Adrenal gland (tissue), 12 donors: ENCODE measurements around the gene CDKAL1. TPM values are rescaled to one million over a fixed set of nuclear protein-coding genes. Genes with fewer than 3 reads are reported as not detected.

Experiments used
- DNase-seq, 7 donors: peaks; one replicate each; pipeline ENCODE4 v3.0.0-alpha.2; 2019 to 2020
- H3K27ac ChIP-seq, 5 donors: fragments of 200-600 bp; sonication (generic) in 4 of 5; 1 replicate in 3 of 5; 2 replicates in 2 of 5; pipeline versions ENCODE4 v1.5.1 to v1.8.0; 2016 to 2020; ENCODE audit warnings: mild to moderate bottlenecking in 1 of 5
- H3K27me3 ChIP-seq: fragments of 200-600 bp; 2 replicates; pipeline ENCODE4 v1.8.0; 2021
- H3K36me3 ChIP-seq, 2 donors: fragments of 200-600 bp; replicated peaks in 1 of 2; 1 replicate in 1 of 2; 2 replicates in 1 of 2; pipeline versions ENCODE4 v1.5.1 to v1.8.0; 2018 to 2022
- H3K4me1 ChIP-seq, 2 donors: fragments of 200-600 bp; replicated peaks in 1 of 2; 1 replicate in 1 of 2; 2 replicates in 1 of 2; pipeline versions ENCODE4 v1.5.1 to v1.8.0; 2018 to 2021
- H3K4me3 ChIP-seq, 4 donors: fragments of 200-600 bp; sonication (generic) in 3 of 4; one replicate each; pipeline ENCODE4 v1.5.1; 2016 to 2018
- H3K9me3 ChIP-seq, 3 donors: fragments of 200-600 bp; sonication (generic) in 1 of 3; replicated peaks in 1 of 3; 1 replicate in 2 of 3; 2 replicates in 1 of 3; pipeline versions ENCODE4 v1.5.1 to v1.8.0; 2016 to 2021
- CTCF ChIP-seq, 6 experiments: fragments of 450-650 bp in 4 of 6; fragments of 200-600 bp in 2 of 6; sonication (generic) in 1 of 6; IDR thresholded peaks; 1 replicate in 5 of 6; 2 replicates in 1 of 6; pipeline versions ENCODE4 v1.5.1 to v1.8.0; 2016 to 2021; ENCODE audit warnings: antibody characterized with exemption in 6 of 6, mild to moderate bottlenecking in 2 of 6, moderate library complexity in 1 of 6
- POLR2A ChIP-seq, 2 donors: fragments of 450-650 bp; IDR thresholded peaks; one replicate each; pipeline ENCODE4 v1.6.1; 2017; ENCODE audit warnings: antibody characterized with exemption in 2 of 2, mild to moderate bottlenecking in 2 of 2, moderate library complexity in 1 of 2
- WGBS, 4 donors: extraction: QIAGEN DNeasy Blood & Tissue Kit in 2 of 4; methylation state at CpG; one replicate each; pipeline versions ENCODE4 v1.1.5 to v1.1.7; 2013 to 2017; 5-methylcytosine and 5-hydroxymethylcytosine counted together
- intact Hi-C, 2 donors: fragments of 100-400 bp; cut with DNase I; formaldehyde crosslinking; loops; one replicate each; pipeline versions ENCODE4 v1.14.1 to v1.15.0; 2022 to 2023
- polyA plus RNA-seq, 3 donors: library from polyadenylated mRNA; stranded (reverse); fragments of 200-250 nt in 2 of 3; fragments of 350-450 nt in 1 of 3; fragmentation: Illumina TruSeq in 1 of 3; extraction: RNeasy Lipid Tissue Mini Kit (QIAGEN cat#74804) in 1 of 3; gene quantifications; one replicate each; pipeline ENCODE4 v1.2.3, GENCODE V29; 2013 to 2014
- total RNA-seq, 9 donors: library from RNA; depleted of rRNA in 4 of 9; stranded (reverse); fragments of >200 nt in 4 of 9; fragments of 120-200 nt in 1 of 9; fragmentation: NEBNext Ultra II Directional in 1 of 9; extraction: Animal tissue kit (Norgen Biotek cat#: 25700) in 1 of 9; gene quantifications; one replicate each; pipeline versions ENCODE4 v1.1.0 to v1.2.4, GENCODE V29; 2013 to 2023
- donor health status: healthy with polysubstance abuse.
- donor health status: Bipolar disorder and iron deficiency.
- donor health status: DM: yes; HTN: yes; CAD: no.
- donor health status: DM: no; HTN: no; CAD: no.
- donor health status: DM: no; HTN: no; CAD: no.
- donor health status: DM: yes; HTN: yes; CAD: no.

CDKAL1 gene
- total and polyA plus RNA-seq, 12 donors, result 3.9 to 21.1 (median 10.6) TPM

DNA sequence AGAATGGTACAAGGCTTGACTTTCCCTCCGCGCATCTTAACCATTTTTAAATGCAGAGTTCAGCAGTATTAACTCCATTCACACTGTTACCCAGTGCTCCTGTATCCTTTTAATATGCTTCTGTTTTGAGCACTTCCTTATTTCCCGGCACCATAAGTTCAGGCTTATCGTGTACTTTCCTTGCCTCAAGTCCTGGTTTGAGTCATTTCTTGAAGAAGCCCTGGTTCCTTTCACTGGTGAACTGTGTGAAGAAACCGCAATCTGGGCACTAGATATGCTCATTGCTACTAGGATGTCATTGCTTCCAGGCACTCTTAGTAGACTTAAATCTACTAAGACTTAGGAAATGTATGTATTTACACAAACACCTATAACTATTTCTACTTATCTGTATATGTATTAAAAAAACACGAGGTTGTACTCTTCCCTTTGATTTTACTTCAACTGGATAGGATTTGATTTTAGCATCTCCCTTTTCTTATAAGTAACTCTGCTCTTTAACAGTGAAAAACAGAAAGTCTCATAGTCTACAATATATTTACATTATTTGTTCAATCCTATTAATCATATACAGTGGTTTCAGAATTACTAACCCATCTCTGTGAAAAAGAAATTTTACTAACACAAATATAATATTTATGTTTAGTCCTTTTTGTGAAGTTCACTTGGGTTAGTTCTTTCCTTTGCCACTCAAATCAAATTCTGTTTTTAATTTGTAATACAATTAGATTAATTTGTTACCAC, 135.5 kb downstream of the CDKAL1 start:
- H3K36me3 ChIP-seq, result no peaks in the 10 kb centered on the region
- no peak overlapping the region for H3K27ac ChIP-seq
- no peaks in the 10 kb centered on the region for H3K4me1 ChIP-seq
- intact Hi-C loops, result no loop called here
- DNase-seq, result no peak
- WGBS, 4 donors, result 87 to 91% (median 90%) methylated on average over 6 of the region's 6 CpGs
- H3K4me3 ChIP-seq, result no peak overlapping the region
- H3K9me3 ChIP-seq, result no peaks in the 10 kb centered on the region
- no peak for TF ChIP-seq CTCF (IDR thresholded peaks at IDR 0.05)
- TF ChIP-seq POLR2A (IDR thresholded peaks at IDR 0.05), result no peak
- H3K27me3 ChIP-seq, result no peaks in the 10 kb centered on the region

DNA sequence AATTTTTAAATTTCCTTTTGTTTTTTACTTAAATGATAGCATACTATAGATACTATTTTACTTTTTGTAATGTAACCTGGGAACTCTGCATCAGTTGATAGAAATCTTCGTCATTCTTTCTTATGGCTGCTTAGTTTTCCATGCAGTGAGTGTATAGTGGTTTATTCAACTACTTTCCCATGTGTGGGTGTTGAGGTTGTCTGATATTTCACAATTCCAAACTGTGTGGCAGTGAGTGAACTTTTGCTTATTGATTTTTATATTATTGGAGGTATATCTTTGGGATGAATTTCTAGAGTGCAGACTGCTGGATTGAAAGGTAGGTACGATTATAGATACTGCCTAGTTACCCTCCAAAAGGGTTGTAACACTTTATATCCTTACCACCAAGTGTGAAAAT, 136.5 kb downstream of the CDKAL1 start:
- no peaks in the 10 kb centered on the region for H3K9me3 ChIP-seq
- WGBS, 4 donors, result 89 to 97% (median 92%) methylated on average over 2 of the region's 2 CpGs
- no peaks in the 10 kb centered on the region for H3K27me3 ChIP-seq

DNA sequence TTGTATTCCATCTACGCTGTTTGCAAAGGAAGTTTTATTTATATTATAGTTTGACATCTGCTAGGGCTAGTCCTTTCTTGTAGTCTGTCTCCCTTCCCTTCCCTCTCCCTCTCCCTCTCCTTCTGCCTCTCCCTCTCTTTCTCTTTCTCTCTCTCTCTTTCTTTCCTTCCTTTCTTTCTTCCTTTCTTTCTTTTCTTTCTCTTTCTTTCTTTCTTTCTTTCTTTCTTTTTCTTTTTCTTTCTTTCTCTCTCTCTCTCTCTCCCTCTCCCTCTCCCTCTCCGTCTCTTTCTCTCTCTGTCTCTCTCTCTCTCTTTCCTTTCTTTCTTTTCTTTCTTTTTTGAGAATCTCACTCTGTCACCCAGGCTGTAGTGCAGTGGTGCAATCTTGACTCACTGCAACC, 137.8 kb downstream of the CDKAL1 start:
- H3K4me3 ChIP-seq, result no peak overlapping the region
- intact Hi-C loops, result no loop called here
- no peak overlapping the region for H3K27ac ChIP-seq
- DNase-seq, result no peak
- H3K36me3 ChIP-seq, result no peaks in the 10 kb centered on the region
- H3K27me3 ChIP-seq, result no peaks in the 10 kb centered on the region
- 92 to 96% (median 93%) methylated on average over 2 of the region's 2 CpGs for WGBS, 4 donors
- no peaks in the 10 kb centered on the region for H3K9me3 ChIP-seq
- TF ChIP-seq POLR2A (IDR thresholded peaks at IDR 0.05) (no peak), CTCF (IDR thresholded peaks at IDR 0.05) (no peak)
- no peaks in the 10 kb centered on the region for H3K4me1 ChIP-seq

More for the DNA sequence above, 136.5 kb downstream of the CDKAL1 start:
- no peak overlapping the region for H3K27ac ChIP-seq
- H3K4me3 ChIP-seq, result no peak overlapping the region
- H3K36me3 ChIP-seq, result no peaks in the 10 kb centered on the region
- intact Hi-C loops, result no loop called here
- TF ChIP-seq CTCF (IDR thresholded peaks at IDR 0.05), result no peak
- no peak for TF ChIP-seq POLR2A (IDR thresholded peaks at IDR 0.05)
- no peaks in the 10 kb centered on the region for H3K4me1 ChIP-seq
- DNase-seq, result no peak

DNA sequence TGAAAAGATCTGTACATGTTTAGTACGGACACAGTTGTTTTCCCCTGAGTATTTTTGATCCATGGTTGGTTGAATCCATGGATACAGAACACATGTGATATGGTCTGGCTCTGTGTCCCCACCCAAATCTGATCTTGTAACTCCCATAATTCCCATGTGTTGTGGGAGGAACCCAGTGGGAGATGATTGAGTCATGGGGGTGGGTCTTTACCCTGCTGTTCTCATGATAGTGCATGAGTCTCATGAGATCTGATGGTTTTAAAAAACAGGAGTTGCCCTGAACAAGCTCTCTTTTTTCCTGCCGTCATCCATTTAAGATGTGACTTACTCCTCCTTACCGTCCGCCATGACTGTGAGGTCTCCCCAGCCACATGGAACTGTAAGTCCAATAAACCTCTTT, 139.2 kb downstream of the CDKAL1 start:
- TF ChIP-seq POLR2A (IDR thresholded peaks at IDR 0.05) (no peak), CTCF (IDR thresholded peaks at IDR 0.05) (no peak)
- H3K9me3 ChIP-seq, result no peaks in the 10 kb centered on the region
- no peaks in the 10 kb centered on the region for H3K27me3 ChIP-seq
- H3K27ac ChIP-seq, result no peak overlapping the region
- intact Hi-C loops, result no loop called here
- no peaks in the 10 kb centered on the region for H3K4me1 ChIP-seq
- H3K36me3 ChIP-seq, result no peaks in the 10 kb centered on the region
- 93 to 98% (median 96%) methylated on average over 4 of the region's 4 CpGs for WGBS, 4 donors
- DNase-seq, result no peak
- H3K4me3 ChIP-seq, result no peak overlapping the region
